Mucosa of descending colon (tissue), 3 donors: Measurements from ENCODE around the gene DEFB126. TPM values are rescaled to one million over a fixed set of nuclear protein-coding genes. Genes with fewer than 3 reads are reported as not detected.
"Not testable (repeated sequence)": the region's sequence is repeated elsewhere in the genome, so short reads cannot be mapped to it uniquely, and the experiment has no call there.

Experiments
- ATAC-seq: fragments of 200-7000 bp; cut with Tn5 transposase; one replicate; pipeline ENCODE4 v1.9.1; 2020; ENCODE audit warnings: mild to moderate bottlenecking, moderate library complexity
- DNase-seq, 3 donors: peaks; one replicate each; pipeline ENCODE4 v3.0.0-alpha.2; 2020
- H3K36me3 ChIP-seq: fragments of 200-600 bp; one replicate; pipeline ENCODE4 v1.8.0; 2021; ENCODE audit warnings: low read depth, mild to moderate bottlenecking
- H3K4me1 ChIP-seq: fragments of 200-600 bp; one replicate; pipeline ENCODE4 v1.8.0; 2021; ENCODE audit warnings: low read depth, mild to moderate bottlenecking
- H3K4me3 ChIP-seq: fragments of 200-600 bp; one replicate; pipeline ENCODE4 v1.8.0; 2021; ENCODE audit warnings: mild to moderate bottlenecking
- H3K9me3 ChIP-seq: fragments of 200-600 bp; one replicate; pipeline ENCODE4 v1.8.0; 2021; ENCODE audit warnings: mild to moderate bottlenecking
- intact Hi-C, 2 donors: fragments of 100-400 bp; cut with DNase I in 1 of 2; cut with micrococcal nuclease in 1 of 2; formaldehyde crosslinking; loops; one replicate each; pipeline versions ENCODE4 v1.11.0 to v1.11.1; 2022; cut with DNase I, micrococcal nuclease
- long read RNA-seq, 2 donors: library from polyadenylated mRNA; unstranded; transcript quantifications; one replicate each; pipeline ENCODE4 v2.0.0, GENCODE V29; 2019 to 2021
- total RNA-seq, 3 donors: library from RNA; stranded (reverse); fragmentation: NEBNext Ultra II Directional in 2 of 3; extraction: Animal tissue kit (Norgen Biotek cat#: 25700) in 2 of 3; gene quantifications; one replicate each; pipeline versions ENCODE4 v1.2.1 to v1.2.4, GENCODE V29; 2021 to 2023
- TF ChIP-seq, protein P1 (sequence below): fragments of 200-600 bp; IDR thresholded peaks from one replicate; pipeline ENCODE4 v1.8.0; 2022; ENCODE audit warnings: antibody characterized with exemption, mild to moderate bottlenecking
- donor health status: DM: no; HTN: no; CAD: no; lungs with moderate emphysema.
- donor health status: DM: no; HTN: no; CAD: no.
- donor health status: DM: no; HTN: yes; CAD: no.

Gene DEFB126, protein sequence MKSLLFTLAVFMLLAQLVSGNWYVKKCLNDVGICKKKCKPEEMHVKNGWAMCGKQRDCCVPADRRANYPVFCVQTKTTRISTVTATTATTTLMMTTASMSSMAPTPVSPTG
- not detected for total RNA-seq
- long read RNA-seq, donor 1, result 0 reads
- long read RNA-seq, donor 2, result 0 reads

DNA sequence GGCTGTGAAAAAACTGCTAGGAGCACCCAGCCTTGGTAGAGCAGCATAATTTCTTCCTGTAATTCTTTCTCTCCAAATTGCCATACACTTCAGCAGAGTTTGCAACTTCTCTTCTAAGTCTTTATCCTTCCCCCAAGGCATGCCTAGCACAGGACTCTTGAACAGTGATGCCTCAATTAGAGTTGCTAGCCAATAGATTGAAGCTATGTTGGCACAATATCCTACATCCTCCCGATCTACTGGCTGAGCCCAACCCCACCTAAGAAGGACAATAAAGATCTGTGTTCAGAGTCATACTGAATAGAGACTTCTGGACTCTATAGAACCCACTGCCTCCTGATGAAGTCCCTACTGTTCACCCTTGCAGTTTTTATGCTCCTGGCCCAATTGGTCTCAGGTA lies at the start of gene DEFB126:
Gene DEFB126 (plus strand): TSS at position 301 of the 400 bp plus-strand sequence. CDS start 39 bp downstream, at position 340.
- intact Hi-C loops, result no loop called here
- H3K4me1 ChIP-seq, result no peaks in the 10 kb centered on the region
- TF ChIP-seq, protein P1, sequence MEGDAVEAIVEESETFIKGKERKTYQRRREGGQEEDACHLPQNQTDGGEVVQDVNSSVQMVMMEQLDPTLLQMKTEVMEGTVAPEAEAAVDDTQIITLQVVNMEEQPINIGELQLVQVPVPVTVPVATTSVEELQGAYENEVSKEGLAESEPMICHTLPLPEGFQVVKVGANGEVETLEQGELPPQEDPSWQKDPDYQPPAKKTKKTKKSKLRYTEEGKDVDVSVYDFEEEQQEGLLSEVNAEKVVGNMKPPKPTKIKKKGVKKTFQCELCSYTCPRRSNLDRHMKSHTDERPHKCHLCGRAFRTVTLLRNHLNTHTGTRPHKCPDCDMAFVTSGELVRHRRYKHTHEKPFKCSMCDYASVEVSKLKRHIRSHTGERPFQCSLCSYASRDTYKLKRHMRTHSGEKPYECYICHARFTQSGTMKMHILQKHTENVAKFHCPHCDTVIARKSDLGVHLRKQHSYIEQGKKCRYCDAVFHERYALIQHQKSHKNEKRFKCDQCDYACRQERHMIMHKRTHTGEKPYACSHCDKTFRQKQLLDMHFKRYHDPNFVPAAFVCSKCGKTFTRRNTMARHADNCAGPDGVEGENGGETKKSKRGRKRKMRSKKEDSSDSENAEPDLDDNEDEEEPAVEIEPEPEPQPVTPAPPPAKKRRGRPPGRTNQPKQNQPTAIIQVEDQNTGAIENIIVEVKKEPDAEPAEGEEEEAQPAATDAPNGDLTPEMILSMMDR, result no peak
- DNase-seq, result no peak
- no peak within 1 kb of the TSS for H3K4me3 ChIP-seq
- H3K9me3 ChIP-seq, result no peaks in the 10 kb centered on the region
- no peak for ATAC-seq
- H3K36me3 ChIP-seq, result no peaks in the 10 kb centered on the region

DNA sequence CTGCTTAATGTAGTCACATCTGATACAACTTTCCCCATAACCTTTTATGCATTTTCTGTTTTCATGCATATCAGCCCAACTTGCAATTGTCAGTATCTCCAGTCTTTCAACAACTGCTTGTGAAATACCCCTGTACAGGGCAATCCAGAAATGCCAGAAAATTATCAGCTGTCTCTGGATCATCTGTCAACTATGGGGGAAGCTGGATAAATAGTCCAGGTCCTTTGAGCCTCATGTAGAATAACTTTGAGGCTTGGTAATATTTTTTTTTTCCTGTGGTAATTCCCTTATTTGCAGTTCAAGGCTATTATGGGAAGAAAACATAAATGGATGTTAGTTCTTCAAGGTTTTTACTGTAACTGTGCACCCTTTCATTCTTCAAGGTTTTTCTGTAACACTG lies 48.7 kb upstream of the DEFB126 start:
- TF ChIP-seq, protein P1, result no peak
- intact Hi-C loops, result no loop called here
- H3K36me3 ChIP-seq, result no peaks in the 10 kb centered on the region
- H3K4me3 ChIP-seq, result no peak overlapping the region
- DNase-seq (no peak), ATAC-seq (no peak)
- H3K4me1 ChIP-seq, result no peaks in the 10 kb centered on the region
- H3K9me3 ChIP-seq, result peaks cover 5% of the 10 kb centered on the region

DNA sequence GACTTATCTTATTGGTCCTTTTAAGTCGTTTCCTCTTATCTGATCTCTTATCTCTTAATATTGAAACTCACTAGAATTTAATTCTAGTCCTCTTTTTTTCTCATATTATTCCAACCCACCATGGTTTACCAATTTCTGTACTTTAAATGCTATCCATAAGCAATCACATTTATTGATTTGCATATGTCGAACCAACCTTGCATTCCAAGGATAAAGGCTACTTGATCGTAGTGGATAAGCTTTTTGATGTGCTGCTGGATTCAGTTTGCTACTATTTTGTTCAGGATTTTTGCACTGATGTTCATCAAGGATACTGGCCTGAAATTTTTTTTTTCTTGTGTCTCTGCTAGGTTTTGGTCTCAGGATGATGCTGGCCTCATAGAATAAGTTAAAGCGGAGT lies 47.2 kb upstream of the DEFB126 start:
- H3K4me1 ChIP-seq, result no peaks in the 10 kb centered on the region
- TF ChIP-seq, protein P1, result no peak
- peaks cover 5% of the 10 kb centered on the region for H3K9me3 ChIP-seq
- DNase-seq (no peak), ATAC-seq (no peak)
- no peak overlapping the region for H3K4me3 ChIP-seq
- H3K36me3 ChIP-seq, result no peaks in the 10 kb centered on the region
- intact Hi-C loops, result no loop called here

DNA sequence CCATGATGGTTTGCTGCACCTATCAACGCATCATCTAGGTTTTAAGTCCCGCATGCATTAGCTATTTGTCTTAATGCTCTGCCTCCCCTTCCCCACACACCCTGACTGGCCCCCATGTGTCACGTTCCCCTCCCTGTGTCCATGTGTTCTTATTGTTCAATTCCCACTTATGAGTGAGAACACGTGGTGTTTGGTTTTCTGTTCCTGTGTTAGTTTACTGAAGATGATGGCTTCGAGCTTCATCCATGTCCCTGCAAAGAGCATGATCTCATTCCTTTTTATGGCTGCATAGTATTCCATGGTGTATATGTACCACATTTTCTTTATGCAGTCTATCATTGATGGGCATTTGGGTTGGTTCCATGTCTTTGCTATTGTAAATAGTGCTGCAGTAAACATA lies 44.7 kb upstream of the DEFB126 start:
- ATAC-seq, H3K36me3 ChIP-seq, H3K9me3 ChIP-seq, DNase-seq, intact Hi-C loops, H3K4me3 ChIP-seq, H3K4me1 ChIP-seq: not testable (repeated sequence)

DNA sequence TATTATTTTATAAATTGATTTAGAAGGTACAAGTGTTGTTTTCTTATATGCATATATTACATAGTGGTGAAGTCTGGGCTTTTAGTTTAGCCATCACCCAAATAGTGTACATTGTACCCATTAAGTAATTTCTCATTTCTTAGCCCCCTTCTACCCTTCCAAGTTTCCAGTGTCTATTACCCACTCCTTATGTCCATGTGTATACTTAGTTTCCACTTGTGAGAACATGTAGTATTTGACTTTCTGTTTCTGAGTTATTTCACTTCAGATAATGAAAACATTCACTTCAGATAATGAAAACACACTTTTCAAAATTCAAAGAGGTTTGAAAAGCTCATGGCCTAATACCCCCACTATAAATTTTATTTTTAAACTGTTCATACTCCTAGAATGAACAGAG lies 40.4 kb upstream of the DEFB126 start:
- TF ChIP-seq, protein P1, result no peak
- Histone ChIP-seq H3K9me3 (no peaks in the 10 kb centered on the region), H3K36me3 (no peaks in the 10 kb centered on the region), H3K4me1 (no peaks in the 10 kb centered on the region), H3K4me3 (no peak overlapping the region)
- ATAC-seq (no peak), DNase-seq (no peak)
- intact Hi-C loops, result no loop called here

DNA sequence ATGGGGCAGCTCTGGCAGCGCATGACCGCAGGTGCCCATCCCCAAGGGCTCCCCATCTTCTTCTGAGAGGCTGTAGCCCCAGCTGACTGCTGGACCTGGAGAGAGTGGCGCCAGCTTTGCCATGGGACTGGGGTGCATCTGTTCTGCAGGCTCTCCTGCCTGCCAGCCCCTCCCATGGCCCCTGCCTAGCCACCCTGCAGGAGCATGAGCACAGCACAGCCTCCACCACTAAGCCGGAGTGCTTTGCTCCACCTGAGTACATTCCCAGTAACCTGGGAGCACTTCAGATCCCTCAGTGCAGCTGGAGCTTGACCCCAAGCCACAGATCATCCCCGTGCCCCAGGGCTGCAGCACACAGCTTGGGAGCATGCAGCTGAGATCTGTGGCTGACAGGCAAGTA lies 38.9 kb upstream of the DEFB126 start:
- Histone ChIP-seq H3K4me3 (no peak overlapping the region), H3K4me1 (no peaks in the 10 kb centered on the region), H3K36me3 (no peaks in the 10 kb centered on the region), H3K9me3 (no peaks in the 10 kb centered on the region)
- intact Hi-C loops, result no loop called here
- ATAC-seq (no peak), DNase-seq (no peak)
- TF ChIP-seq, protein P1, result no peak
